ENCODE data around the gene EIF4G3. TPM values are rescaled to one million over a fixed set of nuclear protein-coding genes. Genes with fewer than 3 reads are reported as not detected.
A peak's percentile ranks its signal among the peaks of the same experiment; 100 is the strongest.

Gene EIF4G3
- total and polyA plus RNA-seq, 9 of the 15 experiments (the other 6 are each of a cell fraction or from before 2014, with no cell fraction given) = 6.7 to 40.5 (median 32.1) TPM

- TF ChIP-seq ILK (tag; IDR thresholded peaks at IDR 0.05; ENCODE audit: borderline replicate concordance, low read depth) (no peak), SAP30 (IDR thresholded peaks at IDR 0.05; ENCODE audit: borderline replicate concordance, insufficient read depth, low read depth, low read length, poor library complexity, severe bottlenecking) (no peak), TARDBP (IDR thresholded peaks at IDR 0.05) (no peak), HCFC1 (IDR thresholded peaks at IDR 0.05; ENCODE audit: low read depth, low read length) (no peak), GTF3C2 (IDR thresholded peaks at IDR 0.05; ENCODE audit: borderline replicate concordance, extremely low read depth, insufficient read length) (no peak), DPF2 (IDR thresholded peaks at IDR 0.05) (peak; percentile 98), ZFP1 (CRISPR knock-in tag; IDR thresholded peaks at IDR 0.05) (no peak), POLR2AphosphoS5 (IDR thresholded peaks at IDR 0.05; ENCODE audit: control insufficient read depth, insufficient read depth, low read depth, low read length) (peak; percentile 32; the same call in 1 of the 2 replicates), RBM34 (IDR thresholded peaks at IDR 0.05; ENCODE audit: borderline replicate concordance, insufficient read depth, low read length) (no peak), RBBP5 (IDR thresholded peaks at IDR 0.05; ENCODE audit: borderline replicate concordance, insufficient read depth, low read length, poor library complexity, severe bottlenecking) (no peak), NR3C1 (CRISPR knock-in tag; IDR thresholded peaks at IDR 0.05) (no peak), ARID3B (CRISPR knock-in tag; IDR thresholded peaks at IDR 0.05; ENCODE audit: borderline replicate concordance) (no peak), SPI1 (IDR thresholded peaks at IDR 0.05; ENCODE audit: borderline replicate concordance, low read depth, low read length) (no peak), HDAC6 (IDR thresholded peaks at IDR 0.05; ENCODE audit: low read depth, low read length) (no peak), STAT6 (CRISPR knock-in tag; IDR thresholded peaks at IDR 0.05) (no peak)
- TF ChIP-seq, protein P1, sequence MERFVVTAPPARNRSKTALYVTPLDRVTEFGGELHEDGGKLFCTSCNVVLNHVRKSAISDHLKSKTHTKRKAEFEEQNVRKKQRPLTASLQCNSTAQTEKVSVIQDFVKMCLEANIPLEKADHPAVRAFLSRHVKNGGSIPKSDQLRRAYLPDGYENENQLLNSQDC (CRISPR knock-in tag; IDR thresholded peaks at IDR 0.05) = no peak
- TF ChIP-seq, protein P2, sequence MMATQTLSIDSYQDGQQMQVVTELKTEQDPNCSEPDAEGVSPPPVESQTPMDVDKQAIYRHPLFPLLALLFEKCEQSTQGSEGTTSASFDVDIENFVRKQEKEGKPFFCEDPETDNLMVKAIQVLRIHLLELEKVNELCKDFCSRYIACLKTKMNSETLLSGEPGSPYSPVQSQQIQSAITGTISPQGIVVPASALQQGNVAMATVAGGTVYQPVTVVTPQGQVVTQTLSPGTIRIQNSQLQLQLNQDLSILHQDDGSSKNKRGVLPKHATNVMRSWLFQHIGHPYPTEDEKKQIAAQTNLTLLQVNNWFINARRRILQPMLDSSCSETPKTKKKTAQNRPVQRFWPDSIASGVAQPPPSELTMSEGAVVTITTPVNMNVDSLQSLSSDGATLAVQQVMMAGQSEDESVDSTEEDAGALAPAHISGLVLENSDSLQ (IDR thresholded peaks at IDR 0.05) = peak; percentile 88
Measured at GRCh38 chr1:21022279-21023040, 154.2 kb downstream of the EIF4G3 start (continued).

Measured in K562 (cell line).